ENCODE results near the gene KIF16B.

DNA sequence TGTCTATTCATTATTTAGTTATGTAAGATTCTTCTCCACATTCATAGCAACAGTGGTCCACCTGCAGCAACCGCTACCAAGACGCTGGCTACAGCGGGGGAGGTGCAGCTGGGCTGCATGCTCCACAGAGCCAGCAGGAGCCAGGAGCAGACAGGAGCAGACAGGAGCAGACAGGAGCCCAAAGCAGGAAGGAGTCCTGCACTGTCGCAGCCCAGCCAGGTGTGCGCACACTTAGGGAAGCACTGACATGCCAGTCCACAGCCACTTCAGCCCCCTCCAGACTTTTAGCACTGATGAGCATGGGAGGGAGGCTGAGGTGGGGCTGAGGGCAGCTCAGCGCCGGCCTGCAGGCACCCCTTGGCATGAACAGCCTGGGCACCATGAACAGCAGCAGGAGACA, 19.6 kb downstream of the KIF16B start:
- TF ChIP-seq, protein P1, sequence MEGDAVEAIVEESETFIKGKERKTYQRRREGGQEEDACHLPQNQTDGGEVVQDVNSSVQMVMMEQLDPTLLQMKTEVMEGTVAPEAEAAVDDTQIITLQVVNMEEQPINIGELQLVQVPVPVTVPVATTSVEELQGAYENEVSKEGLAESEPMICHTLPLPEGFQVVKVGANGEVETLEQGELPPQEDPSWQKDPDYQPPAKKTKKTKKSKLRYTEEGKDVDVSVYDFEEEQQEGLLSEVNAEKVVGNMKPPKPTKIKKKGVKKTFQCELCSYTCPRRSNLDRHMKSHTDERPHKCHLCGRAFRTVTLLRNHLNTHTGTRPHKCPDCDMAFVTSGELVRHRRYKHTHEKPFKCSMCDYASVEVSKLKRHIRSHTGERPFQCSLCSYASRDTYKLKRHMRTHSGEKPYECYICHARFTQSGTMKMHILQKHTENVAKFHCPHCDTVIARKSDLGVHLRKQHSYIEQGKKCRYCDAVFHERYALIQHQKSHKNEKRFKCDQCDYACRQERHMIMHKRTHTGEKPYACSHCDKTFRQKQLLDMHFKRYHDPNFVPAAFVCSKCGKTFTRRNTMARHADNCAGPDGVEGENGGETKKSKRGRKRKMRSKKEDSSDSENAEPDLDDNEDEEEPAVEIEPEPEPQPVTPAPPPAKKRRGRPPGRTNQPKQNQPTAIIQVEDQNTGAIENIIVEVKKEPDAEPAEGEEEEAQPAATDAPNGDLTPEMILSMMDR (IDR thresholded peaks at IDR 0.05; ENCODE audit: low read depth, low read length, missing input control) = no peak
- TF ChIP-seq YY1 (IDR thresholded peaks at IDR 0.05) = no peak
- no peak for TF ChIP-seq JUND (IDR thresholded peaks at IDR 0.05)
- no peak for TF ChIP-seq EGR1 (IDR thresholded peaks at IDR 0.05; ENCODE audit: low read depth in 2 of 2)
- TF ChIP-seq, protein P2, sequence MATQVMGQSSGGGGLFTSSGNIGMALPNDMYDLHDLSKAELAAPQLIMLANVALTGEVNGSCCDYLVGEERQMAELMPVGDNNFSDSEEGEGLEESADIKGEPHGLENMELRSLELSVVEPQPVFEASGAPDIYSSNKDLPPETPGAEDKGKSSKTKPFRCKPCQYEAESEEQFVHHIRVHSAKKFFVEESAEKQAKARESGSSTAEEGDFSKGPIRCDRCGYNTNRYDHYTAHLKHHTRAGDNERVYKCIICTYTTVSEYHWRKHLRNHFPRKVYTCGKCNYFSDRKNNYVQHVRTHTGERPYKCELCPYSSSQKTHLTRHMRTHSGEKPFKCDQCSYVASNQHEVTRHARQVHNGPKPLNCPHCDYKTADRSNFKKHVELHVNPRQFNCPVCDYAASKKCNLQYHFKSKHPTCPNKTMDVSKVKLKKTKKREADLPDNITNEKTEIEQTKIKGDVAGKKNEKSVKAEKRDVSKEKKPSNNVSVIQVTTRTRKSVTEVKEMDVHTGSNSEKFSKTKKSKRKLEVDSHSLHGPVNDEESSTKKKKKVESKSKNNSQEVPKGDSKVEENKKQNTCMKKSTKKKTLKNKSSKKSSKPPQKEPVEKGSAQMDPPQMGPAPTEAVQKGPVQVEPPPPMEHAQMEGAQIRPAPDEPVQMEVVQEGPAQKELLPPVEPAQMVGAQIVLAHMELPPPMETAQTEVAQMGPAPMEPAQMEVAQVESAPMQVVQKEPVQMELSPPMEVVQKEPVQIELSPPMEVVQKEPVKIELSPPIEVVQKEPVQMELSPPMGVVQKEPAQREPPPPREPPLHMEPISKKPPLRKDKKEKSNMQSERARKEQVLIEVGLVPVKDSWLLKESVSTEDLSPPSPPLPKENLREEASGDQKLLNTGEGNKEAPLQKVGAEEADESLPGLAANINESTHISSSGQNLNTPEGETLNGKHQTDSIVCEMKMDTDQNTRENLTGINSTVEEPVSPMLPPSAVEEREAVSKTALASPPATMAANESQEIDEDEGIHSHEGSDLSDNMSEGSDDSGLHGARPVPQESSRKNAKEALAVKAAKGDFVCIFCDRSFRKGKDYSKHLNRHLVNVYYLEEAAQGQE (IDR thresholded peaks at IDR 0.05) = no peak
- TF ChIP-seq FOXA2 (IDR thresholded peaks at IDR 0.05) = no peak
- no peak for TF ChIP-seq GABPA (IDR thresholded peaks at IDR 0.05 in 1 of 2, conservative IDR thresholded peaks at IDR 0.05 in 1 of 2)
- no peak for TF ChIP-seq TAF1 (conservative IDR thresholded peaks at IDR 0.05)
- no peak for TF ChIP-seq RAD21 (IDR thresholded peaks at IDR 0.05)

Measured in liver (tissue), 3 donors.